Activated CD8-positive, alpha-beta memory T cell treated with anti-CD3 and anti-CD28 coated beads, Interleukin-2, amount 50 U/mL, for 48 hours (primary cell): Measurements from ENCODE around the gene KRT79.
A peak's percentile ranks its signal among the peaks of the same experiment; 100 is the strongest.
"Not testable (repeated sequence)": the region's sequence is repeated elsewhere in the genome, so short reads cannot be mapped to it uniquely, and the experiment has no call there.

Source experiments
- DNase-seq: peaks from one replicate; pipeline ENCODE4 v3.0.0-alpha.2; 2020

The KRT79 gene

DNA sequence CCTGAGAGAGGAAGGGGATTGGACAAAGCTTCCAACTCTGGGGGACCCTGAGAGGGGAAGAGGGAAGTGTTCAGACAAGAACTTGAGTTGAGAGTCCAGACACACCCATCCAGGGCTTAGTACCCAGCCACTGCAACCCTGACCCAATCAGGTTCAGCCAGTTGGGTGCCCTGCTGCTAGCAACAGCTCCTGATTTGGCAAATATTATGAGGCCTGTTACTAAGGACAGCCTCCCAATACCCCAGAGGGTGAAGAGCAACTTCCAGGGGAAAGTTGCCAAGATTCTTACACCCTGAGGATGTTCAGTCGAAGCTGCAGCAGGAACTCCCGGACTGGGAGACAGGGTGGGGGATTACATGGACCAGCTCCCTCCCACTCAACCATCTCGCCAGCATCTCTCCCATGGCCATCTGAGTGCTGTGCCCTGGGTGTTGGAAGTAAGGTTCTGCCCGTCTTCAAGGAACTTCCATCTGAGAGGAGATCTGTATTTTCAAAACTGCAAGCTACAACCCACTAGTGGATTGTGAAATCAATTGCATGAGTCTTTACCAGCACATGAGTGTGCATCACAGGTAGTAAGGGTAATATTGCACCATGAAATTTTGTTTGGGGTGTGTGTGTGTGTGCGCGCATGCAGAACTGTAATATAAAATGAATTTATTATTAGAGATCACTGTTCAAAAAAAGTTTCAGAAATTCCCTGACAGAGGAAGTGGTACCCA lies 26.2 kb upstream of the KRT79 start:
- DNase-seq = no peak

DNA sequence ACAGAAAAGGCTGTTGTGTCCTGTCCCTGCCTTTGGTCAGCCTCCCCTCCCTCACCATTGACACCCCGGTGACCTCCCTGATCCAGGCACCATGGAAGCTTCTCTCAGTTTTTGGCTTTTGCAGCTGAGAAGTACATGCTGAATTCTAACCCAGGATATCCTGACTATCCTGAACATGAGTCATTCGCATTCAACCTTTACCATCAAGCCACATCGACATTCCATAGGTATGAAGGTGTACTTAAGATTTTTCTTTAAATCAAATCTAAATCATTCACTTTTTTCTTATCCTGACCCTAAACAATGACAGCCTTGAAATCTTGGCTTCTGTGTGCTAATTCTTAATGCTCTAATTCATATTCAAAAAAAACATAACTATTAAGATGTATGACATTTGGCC lies 23.4 kb upstream of the KRT79 start:
- DNase-seq = no peak

DNA sequence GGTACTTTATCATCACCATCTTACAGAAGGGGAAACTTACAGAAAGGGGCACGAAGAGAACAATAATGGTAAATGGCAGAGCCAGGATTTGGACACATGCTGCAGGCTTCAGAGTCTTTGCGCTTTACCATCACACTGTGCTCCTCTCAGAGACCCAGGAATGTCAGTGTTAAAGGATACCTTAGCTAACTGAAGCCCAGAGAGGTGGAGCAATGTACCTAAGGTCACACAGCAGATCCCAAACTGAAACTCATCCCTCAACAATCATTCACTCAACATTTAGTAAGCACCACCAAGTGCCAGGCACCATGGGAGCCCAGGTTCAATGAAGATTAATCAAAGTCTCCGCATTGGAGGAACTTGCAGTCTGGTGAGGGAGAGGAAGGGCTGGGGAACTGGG lies 22.7 kb upstream of the KRT79 start:
- no peak for DNase-seq

DNA sequence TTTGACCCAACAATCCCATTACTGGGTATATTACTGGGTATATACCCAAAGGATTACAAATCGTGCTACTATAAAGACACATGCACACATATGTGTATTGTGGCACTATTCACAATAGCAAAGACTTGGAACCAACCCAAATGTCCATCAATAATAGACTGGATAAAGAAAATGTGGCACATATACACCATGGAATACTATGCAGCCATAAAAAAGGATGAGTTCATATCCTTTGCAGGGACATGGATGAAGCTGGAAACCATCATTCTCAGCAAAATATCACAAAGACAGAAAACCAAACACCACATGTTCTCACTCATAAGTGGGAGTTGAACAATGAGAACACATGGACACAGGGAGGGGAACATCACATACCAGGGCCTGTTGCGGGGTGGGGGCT lies 22.0 kb upstream of the KRT79 start:
- not testable (repeated sequence) for DNase-seq

DNA sequence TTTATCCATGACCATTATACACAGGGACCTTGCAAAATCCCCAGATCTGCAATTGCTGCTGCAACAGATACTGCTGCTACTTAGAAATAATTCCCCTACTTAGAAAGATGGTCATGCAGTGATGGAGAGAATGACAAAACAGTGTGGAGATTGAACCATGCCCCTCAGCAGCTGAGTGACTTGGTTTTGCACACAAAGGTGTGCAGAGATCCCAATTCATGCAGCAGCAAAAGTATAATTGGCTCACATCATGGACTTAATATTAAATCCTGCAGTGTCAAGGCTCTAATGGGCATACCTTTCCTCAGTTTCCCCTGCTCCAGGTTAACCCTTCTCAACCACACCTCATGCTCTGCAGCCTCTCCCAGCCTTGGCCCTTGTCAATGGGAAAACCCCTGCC lies 17.7 kb upstream of the KRT79 start:
- no peak for DNase-seq

DNA sequence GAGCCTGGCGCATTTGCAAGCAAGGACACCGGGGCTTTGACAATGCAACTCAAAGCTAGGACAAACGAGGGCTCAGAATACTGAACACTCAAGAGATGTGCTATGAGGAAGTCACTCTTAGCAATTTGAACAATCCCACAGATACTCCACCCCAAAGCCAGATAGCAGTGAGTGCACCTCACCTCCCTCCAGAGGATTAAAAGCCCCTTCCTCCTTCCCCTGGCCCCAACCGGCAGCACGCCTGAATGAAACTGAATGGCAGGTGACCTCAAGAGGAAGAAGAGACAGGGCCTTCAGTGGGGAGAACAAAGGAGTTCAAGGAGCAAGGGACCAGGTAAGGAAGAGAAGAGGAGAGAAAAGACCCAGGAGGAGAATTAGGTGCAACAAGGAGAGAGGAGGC lies 16.6 kb upstream of the KRT79 start:
- no peak for DNase-seq

DNA sequence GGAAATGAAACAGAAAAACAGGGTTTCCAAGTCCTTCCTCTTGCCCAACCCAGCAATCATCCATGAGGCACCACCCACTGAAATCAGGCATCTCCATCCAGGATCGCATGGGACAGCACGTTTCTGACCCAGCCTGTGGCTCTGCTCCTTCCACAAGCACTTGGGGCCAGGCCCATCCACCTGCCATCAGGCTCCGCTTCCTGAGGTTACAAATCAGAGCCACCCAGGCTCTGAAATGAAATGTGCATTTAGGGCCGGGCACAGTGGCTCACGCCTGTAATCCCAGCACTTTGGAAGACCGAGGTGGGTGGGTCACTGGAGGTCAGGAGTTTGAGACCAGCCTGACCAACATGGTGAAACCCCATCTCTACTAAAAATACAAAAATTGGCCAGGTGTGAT lies 15.4 kb upstream of the KRT79 start:
- no peak for DNase-seq

DNA sequence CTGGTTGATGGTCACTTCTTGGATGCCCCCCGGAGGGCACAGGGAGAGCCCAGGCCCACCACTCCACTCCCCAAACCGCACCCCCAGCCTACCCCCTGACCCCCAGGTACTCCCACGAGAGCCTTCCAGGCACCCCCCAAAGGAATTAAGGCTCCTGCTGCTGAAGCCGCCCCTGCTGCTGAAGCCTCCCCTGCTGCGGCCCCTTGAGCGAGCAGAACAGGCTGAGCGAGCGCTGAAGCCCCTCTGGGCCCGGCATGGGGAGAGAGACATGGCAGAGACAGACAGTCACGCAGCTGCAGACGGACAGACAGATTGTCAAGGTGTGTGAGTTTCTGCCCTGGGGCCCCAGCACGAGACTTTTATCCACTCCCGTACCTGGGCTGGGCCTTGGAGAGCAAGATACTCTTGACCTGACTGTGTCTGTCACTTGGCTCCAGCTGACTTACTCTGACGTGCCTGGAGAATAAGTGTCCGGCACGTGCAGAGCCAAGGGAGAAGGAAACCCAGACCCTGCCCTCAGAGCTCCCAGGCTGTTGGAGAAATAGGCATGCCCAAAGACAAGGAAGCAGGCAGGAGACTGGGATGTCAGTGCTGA lies 14.6 kb upstream of the KRT79 start, which contains the start of gene KRT78:
KRT78 (minus strand) TSS at position 334 of the 595 bp plus-strand sequence; CDS start at position 270, 64 bp downstream.
- DNase-seq = no peak

DNA sequence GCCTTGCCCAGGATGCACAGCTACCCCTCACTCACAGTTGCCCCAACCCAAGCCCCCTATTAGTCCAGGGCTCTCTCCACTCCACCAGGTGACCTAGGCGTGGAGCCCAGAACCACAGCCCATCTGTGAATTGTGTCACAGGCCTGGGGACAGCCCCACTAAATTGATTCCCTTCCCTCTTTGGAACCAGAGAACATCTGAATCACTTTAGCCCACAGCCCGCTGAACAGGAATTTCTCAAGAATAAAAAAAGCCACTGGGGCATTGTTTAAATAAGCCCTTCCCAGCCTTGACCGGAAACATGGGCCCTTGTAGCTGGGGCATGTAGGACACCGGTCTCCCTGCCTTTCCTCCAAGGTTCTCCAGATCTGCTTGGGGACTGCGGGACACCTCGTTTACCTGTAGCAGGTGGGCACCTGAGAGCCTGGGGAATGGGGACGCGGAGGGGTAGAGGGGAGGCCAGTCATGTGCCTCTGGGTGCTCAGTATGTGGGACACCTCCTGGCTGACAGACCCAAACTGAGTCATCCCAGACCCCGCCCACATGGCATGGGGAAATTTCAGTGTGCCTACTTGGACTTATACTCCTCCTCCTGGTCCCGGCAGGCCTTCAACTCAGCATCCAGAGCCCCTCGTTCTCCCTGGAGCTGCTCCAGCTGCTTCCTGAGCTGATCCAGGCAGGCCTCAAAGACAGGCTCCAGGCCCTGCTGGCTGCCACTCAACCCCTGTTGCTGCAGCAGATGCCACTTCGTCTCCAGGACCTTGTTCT lies 13.4 kb upstream of the KRT79 start:
- DNase-seq = no peak

DNA sequence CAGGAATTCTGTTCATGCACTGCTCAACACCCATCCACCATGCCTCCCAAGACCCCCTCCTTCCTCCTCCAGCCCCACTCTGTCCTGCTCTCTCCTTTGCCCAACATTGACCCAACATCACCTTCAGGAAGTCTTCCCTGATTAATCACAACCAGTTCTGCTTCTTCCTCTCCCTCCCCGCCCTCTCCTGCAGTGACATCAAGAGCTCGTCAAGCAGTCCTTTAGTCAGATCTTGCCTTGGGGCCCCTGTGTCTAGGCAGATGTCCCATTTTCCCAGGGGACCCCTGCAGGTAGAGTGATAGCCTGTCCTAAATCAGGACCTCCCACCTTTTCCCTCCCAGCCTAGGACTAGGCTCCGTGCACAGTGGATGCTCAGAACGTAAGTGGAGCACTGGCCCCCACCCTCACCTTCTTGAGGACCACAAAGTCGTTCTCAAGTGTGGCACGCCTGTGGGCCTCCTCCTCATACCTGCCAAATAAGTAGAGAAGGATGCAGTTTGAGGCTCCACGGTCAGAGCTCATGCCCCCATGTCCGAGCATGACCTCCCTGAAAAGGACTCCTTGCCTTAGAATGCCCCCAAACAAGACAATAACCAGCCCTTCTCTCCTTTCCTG lies 12.4 kb upstream of the KRT79 start:
- no peak for DNase-seq

DNA sequence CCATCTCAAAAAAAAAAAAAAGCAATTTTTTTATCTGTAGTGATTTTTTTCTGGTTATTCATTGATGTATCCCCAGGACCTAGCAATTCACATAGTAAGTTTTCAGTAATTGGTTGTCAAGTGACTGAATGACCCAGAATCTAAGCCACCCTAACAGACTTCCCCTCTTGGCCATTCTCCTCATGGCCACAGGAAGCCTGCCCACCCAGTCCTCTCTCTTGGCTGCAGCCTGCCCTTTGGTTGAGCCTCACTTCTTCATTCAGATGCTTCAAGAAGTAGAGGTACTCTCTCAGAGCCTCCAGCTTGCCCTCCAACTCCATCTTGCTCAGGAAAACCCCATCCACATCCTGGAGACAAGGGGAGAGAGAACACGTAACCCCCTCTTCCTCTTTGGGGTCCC lies 11.8 kb upstream of the KRT79 start:
- DNase-seq = no peak

DNA sequence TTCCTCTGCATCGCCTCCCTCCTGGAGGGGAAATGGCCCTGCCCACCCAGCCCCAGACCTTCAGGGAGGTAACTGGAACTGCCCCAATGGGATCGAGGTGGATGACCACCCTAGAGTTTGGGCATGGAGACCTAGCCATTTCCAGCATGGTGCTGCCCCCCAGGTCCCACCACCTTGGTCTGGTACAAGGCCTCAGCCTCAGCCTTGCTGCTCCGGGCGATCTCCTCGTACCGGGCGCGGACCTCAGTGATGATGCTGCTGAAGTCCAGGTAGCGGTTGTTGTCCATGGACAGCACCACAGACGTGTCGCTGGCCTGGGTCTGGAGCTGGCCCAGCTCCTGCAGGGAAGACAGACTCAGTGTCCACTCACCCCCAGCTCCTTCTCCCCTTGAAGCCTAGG lies 10.3 kb upstream of the KRT79 start:
- DNase-seq = no peak

DNA sequence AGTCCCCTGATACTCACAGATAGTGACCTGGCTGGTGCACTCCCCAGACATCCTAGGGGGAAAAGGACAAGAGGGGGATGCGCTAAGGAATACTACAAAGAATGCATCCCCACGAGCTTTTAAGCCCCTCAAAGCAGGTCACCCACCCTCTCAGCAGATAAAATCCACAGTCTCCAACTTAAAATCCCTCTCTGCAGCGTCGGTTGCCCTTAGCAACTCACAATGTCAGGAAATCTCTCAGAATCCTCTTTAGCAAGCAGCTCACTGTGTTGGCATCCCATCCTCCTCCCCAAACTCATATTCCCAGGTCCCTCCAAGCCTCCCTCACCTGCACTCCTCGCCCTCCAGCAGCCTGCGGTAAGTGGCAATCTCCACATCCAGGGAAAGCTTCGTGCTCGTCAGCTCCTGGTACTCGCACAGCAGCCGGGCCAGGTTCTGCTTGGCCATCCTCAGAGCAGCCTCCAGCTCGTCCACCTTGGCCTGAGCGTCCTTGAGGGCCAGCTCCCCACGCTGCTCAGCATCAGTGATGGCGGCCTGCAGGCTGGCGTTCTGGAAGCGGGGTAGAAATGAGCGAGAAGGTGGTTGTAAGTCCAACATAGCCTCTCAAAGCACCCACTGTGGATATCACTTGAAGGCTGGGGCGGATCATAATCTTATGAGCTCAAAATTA lies 5.5 kb upstream of the KRT79 start:
- no peak for DNase-seq

DNA sequence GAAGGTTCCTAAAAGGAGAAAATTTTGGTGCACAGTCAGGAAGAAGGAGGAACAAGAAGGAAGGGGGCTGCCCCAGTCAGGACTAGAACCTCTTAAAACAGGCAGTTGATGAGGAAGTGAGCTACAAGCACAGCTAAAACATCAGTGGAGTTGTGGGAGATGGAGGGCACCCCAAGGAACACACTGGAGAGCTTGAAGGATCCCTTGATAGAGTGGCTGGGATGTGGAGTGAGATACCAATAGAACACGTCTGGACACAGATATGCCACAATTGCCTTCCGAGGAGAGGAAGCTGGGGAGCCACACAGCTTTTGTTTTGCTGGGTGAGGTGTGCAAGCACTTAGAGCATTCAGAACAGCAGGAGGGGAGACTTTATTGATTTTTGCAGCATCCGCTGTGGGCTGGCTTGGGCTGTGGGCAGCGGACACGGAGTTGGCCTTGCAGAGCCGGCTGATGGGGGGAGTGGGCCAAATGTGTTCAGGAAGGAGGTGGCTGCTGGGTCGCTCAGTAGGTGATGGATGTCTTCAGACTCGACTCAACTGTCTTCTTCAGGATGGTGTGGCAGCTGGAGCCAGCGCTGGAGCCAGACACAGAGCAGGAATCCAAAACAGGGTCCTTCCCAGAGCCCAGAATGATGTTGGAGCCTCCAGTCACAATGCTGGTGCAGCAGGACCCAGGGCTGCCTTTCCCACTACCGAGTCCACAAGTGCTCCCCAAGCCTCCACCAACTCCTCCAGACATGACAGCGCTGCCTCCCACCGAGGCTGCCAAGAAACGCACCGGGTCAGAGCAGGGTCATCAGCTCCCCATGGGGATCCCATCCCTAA lies 4.7 kb upstream of the KRT79 start:
- no peak for DNase-seq

DNA sequence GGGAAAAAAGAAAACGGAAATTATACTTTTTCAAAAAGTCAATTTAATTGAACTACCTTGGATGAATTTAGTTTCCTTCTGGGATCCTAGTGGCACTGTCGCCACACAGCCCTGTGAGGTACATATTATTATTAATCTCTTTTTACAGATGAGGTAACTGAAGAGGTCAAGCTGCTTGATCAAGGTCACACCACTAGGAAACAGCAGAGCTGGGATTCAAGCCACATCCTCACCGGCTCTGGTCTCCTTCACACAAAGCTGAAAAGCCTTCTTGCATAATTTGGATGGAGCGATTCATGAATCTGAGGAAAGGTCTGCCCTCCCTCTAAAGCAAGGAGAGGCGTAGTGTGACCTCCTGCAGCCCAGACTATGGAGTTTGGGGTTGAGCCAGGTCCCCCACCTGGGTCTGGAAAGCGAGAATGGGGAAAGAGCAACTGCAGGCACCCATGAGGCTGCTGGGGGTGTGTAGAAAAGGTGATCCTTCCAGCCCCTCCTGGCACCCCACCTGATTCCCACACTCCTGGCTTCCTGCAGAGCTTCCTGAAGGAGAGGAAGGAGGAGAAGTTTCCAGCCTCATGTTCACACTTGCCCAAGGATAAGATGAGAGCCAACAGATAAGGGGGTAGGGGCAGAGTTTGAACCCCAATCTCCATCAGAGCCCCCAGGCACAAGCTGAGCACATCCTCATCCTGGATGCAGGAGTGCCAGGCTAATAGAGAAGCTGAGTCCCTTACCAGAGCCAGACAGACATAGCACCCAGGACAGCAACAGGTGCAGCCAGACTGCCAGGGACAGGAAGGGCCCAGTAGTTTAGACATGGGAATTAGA lies 3.9 kb upstream of the KRT79 start:
- DNase-seq = no peak

DNA sequence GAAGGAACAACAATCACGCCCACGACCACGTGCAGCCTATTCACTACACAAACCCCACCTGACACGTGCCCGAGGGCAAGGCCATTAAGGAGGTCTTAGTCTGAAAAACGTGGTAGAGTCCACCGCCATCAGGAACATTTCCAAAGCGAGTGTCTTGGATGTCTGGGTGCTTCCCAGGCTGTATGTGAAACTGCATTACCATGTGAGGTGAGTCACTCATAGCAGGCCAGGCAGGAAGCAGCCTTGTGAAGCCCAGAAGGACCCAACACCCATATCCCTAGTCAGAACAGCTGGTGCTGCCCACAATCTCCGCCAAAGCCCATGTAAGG lies 3.3 kb upstream of the KRT79 start:
- no peak for DNase-seq

DNA sequence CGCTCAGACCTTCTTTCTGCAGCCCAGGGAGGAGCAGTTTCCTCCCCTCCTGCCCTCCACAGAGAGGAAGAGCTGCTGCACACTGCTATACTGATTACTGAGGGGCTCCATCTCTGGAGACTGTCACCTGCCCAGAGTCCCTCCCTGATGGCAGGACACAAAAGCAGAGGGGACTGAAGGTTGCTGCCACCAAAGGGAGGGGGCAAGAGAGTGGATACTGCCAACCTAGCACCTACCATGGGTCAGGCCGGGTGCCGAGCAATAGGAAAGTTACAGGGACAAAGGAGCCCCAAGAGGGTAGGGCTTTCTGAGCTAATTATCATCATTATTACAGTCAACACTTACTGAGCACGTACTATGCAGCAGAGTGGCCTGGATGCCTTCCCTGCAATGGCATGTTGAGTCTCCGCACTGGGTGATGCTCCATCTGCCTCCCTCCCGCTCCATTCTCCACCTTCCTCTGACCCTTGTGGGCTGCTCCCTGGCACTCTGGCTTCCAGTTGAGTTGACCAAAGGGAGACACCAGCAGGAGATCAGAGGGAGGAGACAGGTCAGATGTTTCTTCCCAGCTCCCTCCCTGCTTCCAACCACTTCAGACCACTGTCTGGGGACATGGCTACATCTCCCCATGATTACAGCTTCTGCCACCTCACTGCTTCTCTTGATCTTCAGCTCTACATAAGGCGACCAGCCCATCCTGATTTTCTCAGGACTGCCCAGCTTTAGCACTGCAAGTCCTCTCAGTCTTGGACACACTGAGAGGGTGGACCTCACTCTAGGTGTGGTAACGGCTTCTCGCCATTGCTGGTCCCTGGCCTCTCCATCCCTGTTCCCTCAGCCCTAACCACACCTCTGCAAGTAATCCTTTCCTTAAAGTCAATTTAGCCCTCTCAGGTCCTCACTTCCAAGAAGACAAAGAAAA lies 2.6 kb upstream of the KRT79 start:
- no peak for DNase-seq

DNA sequence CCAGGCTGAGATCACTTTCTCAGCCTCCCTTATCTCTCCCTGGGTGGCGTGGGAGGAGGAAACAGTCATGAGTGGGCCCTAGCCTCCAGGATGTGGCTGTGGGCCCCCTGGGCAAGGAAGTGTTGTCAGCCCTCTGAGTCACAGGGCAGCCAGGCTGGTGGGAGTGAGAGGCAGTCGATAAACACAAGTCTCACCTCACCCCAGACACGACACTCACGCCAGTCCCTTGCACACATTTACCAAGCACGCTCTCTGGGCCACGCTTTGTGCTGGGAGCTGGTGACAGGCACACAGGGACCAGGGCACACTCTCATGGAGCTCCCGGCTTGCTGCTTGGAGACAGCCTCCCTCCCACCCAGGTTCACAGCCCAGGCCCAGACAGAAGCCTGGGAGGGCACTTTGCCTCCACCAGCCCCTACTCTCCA lies 1.9 kb upstream of the KRT79 start:
- peak; percentile 82 for DNase-seq

DNA sequence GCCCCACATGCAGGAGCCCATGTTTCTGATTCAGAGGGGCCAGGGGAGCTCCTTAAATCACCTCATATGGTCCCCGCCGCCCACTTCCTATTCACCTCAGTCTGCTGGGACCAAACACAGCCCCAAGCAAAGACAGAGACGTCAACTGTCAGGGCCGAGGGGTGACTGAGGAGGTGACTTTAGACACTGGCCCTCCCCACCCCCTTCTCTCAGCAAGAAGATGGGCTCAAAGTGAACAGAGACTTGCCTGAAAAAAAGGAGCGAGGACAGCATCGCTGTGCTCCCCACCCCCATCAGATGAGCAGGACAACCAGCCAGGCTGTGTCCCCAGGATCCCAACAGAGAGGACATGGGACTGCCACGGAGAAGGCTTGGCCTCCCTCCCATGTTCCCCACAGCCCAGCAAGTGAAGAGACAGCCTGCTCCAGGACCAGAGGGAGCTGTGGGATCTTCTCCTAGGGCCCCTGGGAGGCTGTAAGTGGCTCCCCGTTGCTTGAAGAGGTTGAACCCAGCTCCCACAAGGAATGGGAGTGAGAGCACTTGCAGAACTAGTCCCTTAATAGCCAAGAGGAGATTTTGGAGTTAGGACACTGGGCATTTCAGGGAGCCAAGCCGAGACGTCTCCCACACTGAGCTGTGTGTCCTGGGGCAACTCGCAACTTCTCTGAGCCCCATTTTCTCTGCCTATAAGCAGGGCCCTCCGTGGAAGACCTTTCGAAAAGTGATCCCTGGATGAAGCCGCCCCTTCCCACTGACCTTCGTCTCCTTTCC lies 1.3 kb upstream of the KRT79 start:
- DNase-seq = peak; percentile 66

DNA sequence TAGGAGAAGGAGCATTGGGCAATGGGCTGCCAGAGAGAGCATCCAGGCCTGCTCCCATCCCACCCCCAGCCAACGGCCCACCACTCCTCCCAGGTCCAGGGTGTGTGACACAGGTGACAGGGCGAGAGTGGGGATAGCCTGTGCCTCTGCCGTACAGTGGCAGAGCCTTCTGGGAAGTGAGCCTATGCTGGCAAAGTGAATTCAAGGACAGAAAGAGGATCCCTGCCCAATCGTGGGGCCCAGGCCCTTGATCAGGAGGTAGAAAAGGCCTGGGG lies 553 bp upstream of the KRT79 start:
- no peak for DNase-seq
